Measurements from ENCODE around the gene MMP1. TPM values are rescaled to one million over a fixed set of nuclear protein-coding genes. Genes with fewer than 3 reads are reported as not detected.

The MMP1 gene
- total and polyA plus RNA-seq, 2 of the 4 experiments (the other 2 are of a cell fraction): 166 to 245 TPM

DNA sequence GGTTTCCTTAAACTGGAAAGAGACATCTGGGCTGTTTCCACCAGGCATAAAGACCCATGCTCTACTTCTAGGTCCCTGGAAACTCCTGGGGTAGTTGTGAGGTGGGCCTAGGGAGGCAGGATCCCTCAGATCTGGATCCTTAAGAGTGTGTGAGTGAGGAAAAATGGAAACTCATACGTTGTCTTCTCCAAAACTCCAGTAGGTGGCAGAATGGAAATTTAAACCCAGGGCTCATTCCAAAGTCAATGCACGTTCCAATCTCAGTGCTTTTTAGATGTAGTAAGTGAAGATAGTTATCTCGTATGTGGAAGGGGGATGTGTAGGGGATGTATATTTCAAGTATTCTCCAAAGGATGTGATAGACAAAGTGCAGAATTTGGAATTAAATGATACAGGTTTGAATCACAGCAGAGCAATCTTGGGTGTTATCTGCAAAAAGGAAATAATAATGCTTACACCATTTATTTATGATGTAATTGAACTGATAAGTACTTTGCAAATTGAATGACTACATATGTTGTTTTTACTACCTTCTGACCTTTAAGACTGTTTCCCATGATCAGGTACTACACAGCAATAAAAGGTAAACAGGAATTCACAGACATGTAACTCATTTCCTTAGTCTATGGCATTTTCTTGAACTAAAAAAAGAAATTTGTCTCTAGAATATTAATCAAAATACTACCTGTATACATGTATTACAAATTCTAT lies 13.1 kb upstream of the MMP1 start:
- in situ Hi-C loops (cut with MboI; ENCODE audit: low sequenced_read_pairs): loop anchor here (10.0 kb wide), 1 partner anchor 244 kb away; no protein-coding TSS in a partner anchor
- Histone ChIP-seq H3K27ac (ENCODE audit: insufficient read depth, low read length) (no peak overlapping the region), H2BK5ac (ENCODE audit: low read depth, low read length, poor library complexity, severe bottlenecking) (no peak overlapping the region), H2AK5ac (ENCODE audit: low read depth, low read length) (no peak overlapping the region), H3K9me1 (ENCODE audit: insufficient read depth, low read length) (no peaks in the 10 kb centered on the region), H2AK9ac (replicated peaks; ENCODE audit: low read depth, low read length, poor library complexity) (no peak overlapping the region), H2BK20ac (ENCODE audit: low read depth, low read length) (no peak overlapping the region), H3K18ac (ENCODE audit: low read depth, low read length) (no peak overlapping the region), H3K56ac (ENCODE audit: extremely low read depth, insufficient read depth, low read length) (no peak overlapping the region), H3K23ac (ENCODE audit: low read depth, low read length) (no peak overlapping the region), H2BK15ac (ENCODE audit: low read depth, low read length) (no peak overlapping the region), H3K36me3 (ENCODE audit: control insufficient read depth, insufficient read depth, low read length) (no peaks in the 10 kb centered on the region), H3K4me1 (ENCODE audit: control insufficient read depth, insufficient read depth, low read length) (no peaks in the 10 kb centered on the region), H3K4ac (ENCODE audit: low read depth, low read length) (no peak overlapping the region), H3K27me3 (ENCODE audit: control insufficient read depth, insufficient read depth, low read length) (peaks cover 3% of the 10 kb centered on the region), H3K79me1 (ENCODE audit: low read depth in 1 of 2, low read length in 2 of 2) (no peaks in the 10 kb centered on the region), H3K9me3 (ENCODE audit: control insufficient read depth, insufficient read depth, low read length) (no peaks in the 10 kb centered on the region), H4K20me1 (ENCODE audit: insufficient read depth, low read length) (no peaks in the 10 kb centered on the region), H3K9ac (ENCODE audit: low read depth, low read length) (no peak overlapping the region), H2BK120ac (ENCODE audit: low read depth, low read length) (no peak overlapping the region), H3K14ac (replicated peaks; ENCODE audit: low read depth, low read length) (no peak overlapping the region; the same call in 1 of the 2 replicates), H2AFZ (replicated peaks; ENCODE audit: low read length, poor library complexity) (peak overlapping the region; percentile 66), H4K91ac (ENCODE audit: insufficient read depth, low read depth, low read length) (no peak overlapping the region), H3K4me3 (ENCODE audit: insufficient read depth, low read depth, low read length) (no peak overlapping the region), H4K5ac (ENCODE audit: low read depth, low read length) (no peak overlapping the region), H4K8ac (ENCODE audit: low read depth in 2 of 2, low read length in 2 of 2) (no peak overlapping the region), H3K4me2 (ENCODE audit: low read depth, low read length) (no peak overlapping the region)
- no TSS peak for BruUV-seq (replicated peaks)
- dilution Hi-C loops (cut with HindIII; ENCODE audit: low sequenced_read_pairs, unreplicated experiment): no loop called here
- WGBS, 2 experiments (ENCODE audit: extremely low coverage in 2 of 2, insufficient read length in 1 of 2): no CpG with 5 or more reads among the region's 3 CpGs
- ChIA-PET POLR2A (ENCODE audit: unreplicated experiment) (no interaction called here), CTCF (interaction anchor here (0.5 to 2.3 kb wide), 8 partner anchors 15 to 518 kb away, joined by 3 to 10 read pairs (median 3); no protein-coding TSS in a partner anchor)
- intact Hi-C loops (cut with micrococcal nuclease): loop anchor here (2.0 to 5.0 kb wide), 2 partner anchors 130 to 246 kb away; no protein-coding TSS in a partner anchor
- peak; percentile 89 for ATAC-seq (ENCODE audit: low read depth)
- peak; percentile 45 for DNase-seq
- TF ChIP-seq MAFK (IDR thresholded peaks at IDR 0.05; ENCODE audit: low read depth, low read length) (no peak), BHLHE40 (IDR thresholded peaks at IDR 0.05; ENCODE audit: low read depth, low read length) (no peak), MXI1 (IDR thresholded peaks at IDR 0.05; ENCODE audit: borderline replicate concordance, low read depth, low read length) (no peak), NFE2L2 (IDR thresholded peaks at IDR 0.05; ENCODE audit: low read depth, low read length) (no peak), ELK1 (IDR thresholded peaks at IDR 0.05; ENCODE audit: borderline replicate concordance, low read depth, low read length) (no peak), FOS (IDR thresholded peaks at IDR 0.05; ENCODE audit: low read depth, low read length) (no peak), RCOR1 (IDR thresholded peaks at IDR 0.05; ENCODE audit: insufficient replicate concordance, low read length) (no peak), USF2 (IDR thresholded peaks at IDR 0.05; ENCODE audit: low read depth, low read length) (no peak), CTCF (conservative IDR thresholded peaks at IDR 0.05; ENCODE audit: low read depth, low read length) (peak; percentile 53), CEBPB (IDR thresholded peaks at IDR 0.05; ENCODE audit: low read depth, low read length) (no peak), MAZ (IDR thresholded peaks at IDR 0.05; ENCODE audit: borderline replicate concordance, low read depth, low read length) (no peak), CHD1 (IDR thresholded peaks at IDR 0.05; ENCODE audit: low read depth, low read length) (no peak), SMC3 (IDR thresholded peaks at IDR 0.05; ENCODE audit: low read depth, low read length) (peak; percentile 54), POLR2A (IDR thresholded peaks at IDR 0.05; ENCODE audit: low read depth, low read length) (no peak), RFX5 (IDR thresholded peaks at IDR 0.05; ENCODE audit: low read depth, low read length) (no peak)

All from IMR-90 (cell line).